ENCODE results near the gene PHLDB2.

- no peak for TF ChIP-seq POLR2A (IDR thresholded peaks at IDR 0.05)
- TF ChIP-seq, protein P1, sequence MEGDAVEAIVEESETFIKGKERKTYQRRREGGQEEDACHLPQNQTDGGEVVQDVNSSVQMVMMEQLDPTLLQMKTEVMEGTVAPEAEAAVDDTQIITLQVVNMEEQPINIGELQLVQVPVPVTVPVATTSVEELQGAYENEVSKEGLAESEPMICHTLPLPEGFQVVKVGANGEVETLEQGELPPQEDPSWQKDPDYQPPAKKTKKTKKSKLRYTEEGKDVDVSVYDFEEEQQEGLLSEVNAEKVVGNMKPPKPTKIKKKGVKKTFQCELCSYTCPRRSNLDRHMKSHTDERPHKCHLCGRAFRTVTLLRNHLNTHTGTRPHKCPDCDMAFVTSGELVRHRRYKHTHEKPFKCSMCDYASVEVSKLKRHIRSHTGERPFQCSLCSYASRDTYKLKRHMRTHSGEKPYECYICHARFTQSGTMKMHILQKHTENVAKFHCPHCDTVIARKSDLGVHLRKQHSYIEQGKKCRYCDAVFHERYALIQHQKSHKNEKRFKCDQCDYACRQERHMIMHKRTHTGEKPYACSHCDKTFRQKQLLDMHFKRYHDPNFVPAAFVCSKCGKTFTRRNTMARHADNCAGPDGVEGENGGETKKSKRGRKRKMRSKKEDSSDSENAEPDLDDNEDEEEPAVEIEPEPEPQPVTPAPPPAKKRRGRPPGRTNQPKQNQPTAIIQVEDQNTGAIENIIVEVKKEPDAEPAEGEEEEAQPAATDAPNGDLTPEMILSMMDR (IDR thresholded peaks at IDR 0.05): no peak
Measured at GRCh38 chr3:111965484-111965883, 106.4 kb downstream of the PHLDB2 start.
